ENCODE results near the gene ADAM19.

The ADAM19 gene

DNA sequence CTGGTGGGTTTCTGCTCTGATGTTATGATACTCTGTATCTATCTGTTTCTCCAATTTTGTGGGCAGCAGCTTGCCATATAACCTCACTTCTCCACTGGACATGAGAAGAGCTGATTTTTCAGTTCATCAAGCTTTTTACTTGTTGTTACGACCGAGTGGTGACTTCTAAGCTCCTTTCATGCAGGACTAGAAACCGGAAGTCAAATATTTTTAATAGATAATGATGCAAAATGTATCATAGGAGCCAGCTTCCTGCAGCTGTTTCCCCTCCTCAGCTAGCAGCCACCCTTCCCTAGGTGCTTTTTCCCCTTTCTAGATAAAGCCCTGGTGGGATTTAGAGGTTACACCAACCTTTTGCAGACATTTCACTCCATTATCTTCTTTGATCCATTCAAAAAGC, 17.0 kb upstream of the ADAM19 start:
- no peak for TF ChIP-seq CTCF (IDR thresholded peaks at IDR 0.05; ENCODE audit: extremely low read depth, insufficient read depth, missing control alignments)
- DNase-seq (ENCODE audit: low spot score): no peak
- in situ Hi-C loops (cut with MboI; ENCODE audit: low pct_unique_long_range_greater_than_20kb, low sequenced_read_pairs, unreplicated experiment): loop anchor here (10.0 kb wide), 1 partner anchor 88 kb away; no protein-coding TSS in a partner anchor

DNA sequence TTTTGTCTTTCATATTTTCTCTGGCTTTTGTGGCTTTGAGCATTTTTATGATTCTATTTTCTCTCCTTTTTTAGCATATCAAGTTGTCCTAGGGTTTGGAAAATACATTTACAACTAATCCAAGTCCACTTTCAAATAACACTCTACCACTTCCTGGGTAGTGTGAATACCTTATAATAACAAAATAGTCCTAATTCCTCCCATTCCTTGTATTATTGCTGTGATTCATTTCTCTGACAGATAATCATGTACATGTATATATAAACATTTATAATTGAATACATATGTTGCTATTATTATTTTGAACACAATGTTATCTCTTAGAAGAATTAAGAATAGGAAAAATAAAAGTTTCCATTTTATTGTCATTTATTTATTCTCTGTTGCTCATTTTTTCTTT, 14.9 kb upstream of the ADAM19 start:
- in situ Hi-C loops (cut with MboI; ENCODE audit: low pct_unique_long_range_greater_than_20kb, low sequenced_read_pairs, unreplicated experiment): loop anchor here (10.0 kb wide), 1 partner anchor 86 kb away; no protein-coding TSS in a partner anchor
- no peak for TF ChIP-seq CTCF (IDR thresholded peaks at IDR 0.05; ENCODE audit: extremely low read depth, insufficient read depth, missing control alignments)

DNA sequence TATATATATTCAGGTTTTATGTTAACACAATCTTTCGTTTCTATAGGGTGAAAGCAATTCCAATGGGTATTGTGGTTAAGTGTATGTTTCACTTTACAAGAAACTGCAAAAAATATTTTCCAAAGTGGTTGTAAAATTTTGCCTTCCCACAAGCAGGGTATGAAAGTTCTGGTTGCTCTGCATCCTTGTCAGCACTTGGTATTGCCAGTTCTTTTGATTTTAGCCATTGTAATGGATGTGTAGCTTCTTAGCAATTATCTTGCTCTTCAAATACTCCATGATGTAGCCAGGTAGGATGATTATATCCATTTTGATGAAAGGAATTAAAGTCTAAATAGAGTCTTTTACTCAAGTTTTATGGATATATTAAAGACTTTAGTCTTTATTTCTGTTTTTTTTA, 9.1 kb upstream of the ADAM19 start:
- TF ChIP-seq CTCF (IDR thresholded peaks at IDR 0.05; ENCODE audit: extremely low read depth, insufficient read depth, missing control alignments): no peak
- in situ Hi-C loops (cut with MboI; ENCODE audit: low pct_unique_long_range_greater_than_20kb, low sequenced_read_pairs, unreplicated experiment): no loop called here
- DNase-seq (ENCODE audit: low spot score): no peak

More for the DNA sequence above, 14.9 kb upstream of the ADAM19 start:
- no peak for DNase-seq (ENCODE audit: low spot score)

- DNase-seq (ENCODE audit: low spot score): no peak
- in situ Hi-C loops (cut with MboI; ENCODE audit: low pct_unique_long_range_greater_than_20kb, low sequenced_read_pairs, unreplicated experiment): no loop called here
- peak; percentile 18 for TF ChIP-seq CTCF (IDR thresholded peaks at IDR 0.05; ENCODE audit: extremely low read depth, insufficient read depth, missing control alignments)
These were observed 7.4 kb upstream of the ADAM19 start for GRCh38 chr5:157582731-157583620.

DNA sequence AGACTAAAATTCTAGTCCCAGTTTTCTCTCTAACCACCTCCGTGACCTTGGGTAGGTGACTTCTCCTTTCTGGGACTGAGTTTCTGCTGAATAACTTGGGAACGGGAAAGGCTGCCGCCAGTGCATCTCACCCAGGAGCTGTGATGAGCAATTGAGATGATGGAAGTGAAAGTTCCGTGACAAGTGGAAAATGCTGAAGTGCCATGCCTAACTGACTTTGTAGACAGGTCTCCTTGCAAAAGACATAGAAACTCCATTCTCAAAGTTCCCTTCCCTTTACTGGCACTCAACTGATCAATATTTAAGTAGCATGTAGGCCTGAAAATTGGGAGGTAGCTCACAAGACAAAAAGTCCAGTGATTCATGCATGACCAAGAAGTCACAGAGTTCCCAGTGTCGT, 6.3 kb upstream of the ADAM19 start:
- TF ChIP-seq CTCF (IDR thresholded peaks at IDR 0.05; ENCODE audit: extremely low read depth, insufficient read depth, missing control alignments): no peak
- in situ Hi-C loops (cut with MboI; ENCODE audit: low pct_unique_long_range_greater_than_20kb, low sequenced_read_pairs, unreplicated experiment): no loop called here
- no peak for DNase-seq (ENCODE audit: low spot score)

- in situ Hi-C loops (cut with MboI; ENCODE audit: low pct_unique_long_range_greater_than_20kb, low sequenced_read_pairs, unreplicated experiment): no loop called here
- DNase-seq (ENCODE audit: low spot score): no peak
- TF ChIP-seq CTCF (IDR thresholded peaks at IDR 0.05; ENCODE audit: extremely low read depth, insufficient read depth, missing control alignments): no peak
These were observed 2.7 kb upstream of the ADAM19 start for GRCh38 chr5:157578079-157578780.

Measured in GM13977 (cell line).